Measurements from ENCODE around the gene CCDC6.

The CCDC6 gene

GRCh38 chr10:59820471-59820870, 85.9 kb downstream of the CCDC6 start:
- peaks cover 10% of the 10 kb centered on the region for H3K9me3 Mint-ChIP-seq
- H3K4me3 Mint-ChIP-seq = no peak overlapping the region
- peaks cover 42% of the 10 kb centered on the region for H3K36me3 Mint-ChIP-seq (ENCODE audit: low read depth)
- peak overlapping the region; percentile 40 for H3K27ac Mint-ChIP-seq
- TF ChIP-seq, protein P1, sequence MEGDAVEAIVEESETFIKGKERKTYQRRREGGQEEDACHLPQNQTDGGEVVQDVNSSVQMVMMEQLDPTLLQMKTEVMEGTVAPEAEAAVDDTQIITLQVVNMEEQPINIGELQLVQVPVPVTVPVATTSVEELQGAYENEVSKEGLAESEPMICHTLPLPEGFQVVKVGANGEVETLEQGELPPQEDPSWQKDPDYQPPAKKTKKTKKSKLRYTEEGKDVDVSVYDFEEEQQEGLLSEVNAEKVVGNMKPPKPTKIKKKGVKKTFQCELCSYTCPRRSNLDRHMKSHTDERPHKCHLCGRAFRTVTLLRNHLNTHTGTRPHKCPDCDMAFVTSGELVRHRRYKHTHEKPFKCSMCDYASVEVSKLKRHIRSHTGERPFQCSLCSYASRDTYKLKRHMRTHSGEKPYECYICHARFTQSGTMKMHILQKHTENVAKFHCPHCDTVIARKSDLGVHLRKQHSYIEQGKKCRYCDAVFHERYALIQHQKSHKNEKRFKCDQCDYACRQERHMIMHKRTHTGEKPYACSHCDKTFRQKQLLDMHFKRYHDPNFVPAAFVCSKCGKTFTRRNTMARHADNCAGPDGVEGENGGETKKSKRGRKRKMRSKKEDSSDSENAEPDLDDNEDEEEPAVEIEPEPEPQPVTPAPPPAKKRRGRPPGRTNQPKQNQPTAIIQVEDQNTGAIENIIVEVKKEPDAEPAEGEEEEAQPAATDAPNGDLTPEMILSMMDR (IDR thresholded peaks at IDR 0.05) = no peak
- H3K4me1 Mint-ChIP-seq = no peaks in the 10 kb centered on the region
- DNase-seq = no peak
- H3K27me3 Mint-ChIP-seq (ENCODE audit: low read depth, poor library complexity) = no peaks in the 10 kb centered on the region

DNA sequence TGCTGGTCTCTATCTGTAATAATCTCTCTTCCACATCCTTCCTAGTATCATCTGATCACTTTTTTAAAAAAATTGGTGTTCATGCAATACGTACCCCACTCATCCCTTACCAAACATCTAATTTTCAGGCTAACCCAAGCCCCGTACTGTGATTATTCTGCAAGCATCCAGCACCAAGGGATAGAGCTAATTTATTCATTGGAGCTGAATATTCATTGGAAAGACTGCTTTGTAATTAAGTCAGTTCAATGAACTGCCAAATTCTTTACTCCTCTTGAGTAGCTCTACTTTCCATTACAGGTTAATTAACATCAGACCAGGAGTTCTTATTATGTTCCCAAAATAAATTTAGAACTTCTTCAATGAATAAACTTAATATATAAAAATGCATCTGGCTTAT, 86.7 kb downstream of the CCDC6 start:
- Mint-ChIP-seq H3K36me3 (ENCODE audit: low read depth) (peaks cover 34% of the 10 kb centered on the region), H3K27ac (no peak overlapping the region), H3K4me3 (no peak overlapping the region), H3K4me1 (no peaks in the 10 kb centered on the region), H3K9me3 (peaks cover 10% of the 10 kb centered on the region), H3K27me3 (ENCODE audit: low read depth, poor library complexity) (no peaks in the 10 kb centered on the region)
- TF ChIP-seq, protein P1 (IDR thresholded peaks at IDR 0.05) = no peak
- DNase-seq = no peak

DNA sequence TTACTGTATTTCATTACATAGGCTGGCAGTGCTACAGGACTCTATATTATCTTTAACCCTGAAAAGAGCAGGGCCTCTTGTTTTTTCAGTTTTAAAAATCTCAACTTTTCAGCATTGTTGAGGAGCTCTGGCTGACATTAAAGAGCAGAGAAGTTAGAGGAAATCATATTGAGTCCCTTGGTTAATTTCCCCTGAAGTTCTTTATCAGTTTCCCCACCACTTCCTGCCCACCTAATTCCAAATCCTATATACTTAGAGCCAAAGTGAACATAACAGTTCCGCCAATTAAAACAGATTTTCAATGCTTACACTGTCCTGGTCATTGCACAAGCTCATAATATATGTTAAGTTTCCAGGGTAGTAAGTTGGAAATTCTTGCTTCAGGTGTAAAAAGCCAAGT, 87.1 kb downstream of the CCDC6 start:
- no peaks in the 10 kb centered on the region for H3K4me1 Mint-ChIP-seq
- no peak for DNase-seq
- H3K9me3 Mint-ChIP-seq = peaks cover 10% of the 10 kb centered on the region
- H3K27ac Mint-ChIP-seq = no peak overlapping the region
- TF ChIP-seq, protein P1 (IDR thresholded peaks at IDR 0.05) = no peak
- H3K27me3 Mint-ChIP-seq (ENCODE audit: low read depth, poor library complexity) = no peaks in the 10 kb centered on the region
- no peak overlapping the region for H3K4me3 Mint-ChIP-seq
- peaks cover 30% of the 10 kb centered on the region for H3K36me3 Mint-ChIP-seq (ENCODE audit: low read depth)

DNA sequence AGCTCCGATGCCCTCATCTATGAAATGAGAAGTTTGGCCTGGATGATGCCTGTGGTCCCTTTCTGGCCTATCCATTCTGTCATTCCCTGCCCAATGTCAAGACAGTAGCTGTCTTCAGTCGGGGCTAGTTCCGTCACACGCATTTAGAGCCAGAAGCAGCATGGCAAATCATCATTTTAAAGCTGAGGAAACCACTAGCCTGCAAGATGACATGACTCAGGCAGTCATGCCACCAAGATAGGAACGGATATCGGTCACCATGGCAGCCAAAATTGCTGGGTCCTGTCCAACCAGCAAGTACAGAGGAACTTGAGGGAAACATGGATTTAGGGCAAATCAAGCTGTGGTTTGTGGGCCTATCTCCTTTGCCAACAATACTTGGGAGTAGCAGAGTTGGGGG, 88.6 kb downstream of the CCDC6 start:
- H3K27me3 Mint-ChIP-seq (ENCODE audit: low read depth, poor library complexity) = no peaks in the 10 kb centered on the region
- H3K27ac Mint-ChIP-seq = no peak overlapping the region
- no peaks in the 10 kb centered on the region for H3K4me1 Mint-ChIP-seq
- H3K9me3 Mint-ChIP-seq = peaks cover 7% of the 10 kb centered on the region
- H3K36me3 Mint-ChIP-seq (ENCODE audit: low read depth) = peaks cover 27% of the 10 kb centered on the region
- no peak for DNase-seq
- TF ChIP-seq, protein P1 (IDR thresholded peaks at IDR 0.05) = no peak
- H3K4me3 Mint-ChIP-seq = no peak overlapping the region

GRCh38 chr10:59814878-59815277, 91.5 kb downstream of the CCDC6 start:
- Mint-ChIP-seq H3K36me3 (ENCODE audit: low read depth) (peaks cover 46% of the 10 kb centered on the region), H3K27me3 (ENCODE audit: low read depth, poor library complexity) (no peaks in the 10 kb centered on the region), H3K4me3 (no peak overlapping the region), H3K27ac (no peak overlapping the region), H3K4me1 (no peaks in the 10 kb centered on the region), H3K9me3 (no peaks in the 10 kb centered on the region)
- no peak for DNase-seq
- TF ChIP-seq, protein P1 (IDR thresholded peaks at IDR 0.05) = no peak

DNA sequence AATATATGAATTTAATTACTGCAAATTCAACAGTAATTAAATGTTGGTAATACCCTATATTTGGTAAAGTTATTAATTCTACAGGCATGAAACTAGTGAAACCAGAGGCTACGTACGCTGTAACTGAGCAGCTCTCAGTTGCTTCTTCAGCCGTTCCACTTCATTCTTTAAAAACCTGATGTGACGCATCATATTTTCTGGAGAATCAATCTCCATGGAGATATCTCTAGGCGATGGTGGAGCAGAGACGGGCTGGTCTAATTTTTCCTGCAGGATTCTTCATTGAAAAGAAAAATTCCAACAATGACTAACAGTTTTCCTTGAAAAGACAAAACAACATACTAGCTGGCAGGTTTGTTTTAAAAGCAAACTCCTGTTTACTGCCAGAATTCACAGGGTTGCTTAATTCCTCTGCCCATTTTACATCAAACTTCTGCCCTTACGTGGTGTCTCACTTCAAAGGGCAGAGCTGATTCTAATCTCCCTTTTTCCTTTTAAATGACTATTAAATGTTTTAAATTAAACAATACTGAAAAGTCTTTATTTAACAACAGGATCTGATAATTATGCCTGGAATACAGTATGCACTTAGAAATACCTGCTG, 93.7 kb downstream of the CCDC6 start:
- DNase-seq = no peak
- Mint-ChIP-seq H3K36me3 (ENCODE audit: low read depth) (peaks cover 43% of the 10 kb centered on the region), H3K27ac (no peak overlapping the region), H3K27me3 (ENCODE audit: low read depth, poor library complexity) (no peaks in the 10 kb centered on the region), H3K4me1 (no peaks in the 10 kb centered on the region), H3K9me3 (no peaks in the 10 kb centered on the region), H3K4me3 (no peak overlapping the region)
- TF ChIP-seq, protein P1 (IDR thresholded peaks at IDR 0.05) = no peak

Measured in nephron progenitor cell (in vitro differentiated cells).